ENCODE results near the gene ALOXE3.

Gene ALOXE3

GRCh38 chr17:8117980-8118768, at the start of gene ALOXE3:
Gene ALOXE3, minus strand, starts transcription at chr17:8118514. Its CDS starts 524 bp downstream, at chr17:8117990.
- H3K9ac ChIP-seq (ENCODE audit: low read depth, low read length), result peak within 1 kb of the TSS; percentile 47
- H3K27me3 ChIP-seq (ENCODE audit: control insufficient read depth, insufficient read depth, low read length), result peaks cover 57% of the 10 kb centered on the region
- peak within 1 kb of the TSS; percentile 100 for H3K4me3 ChIP-seq (ENCODE audit: low read depth, low read length)
- peaks cover under 1% of the 10 kb centered on the region for H3K4me1 ChIP-seq (ENCODE audit: control insufficient read depth, insufficient read depth, low read length)
- H3K36me3 ChIP-seq (ENCODE audit: control insufficient read depth, insufficient read depth, low read length), result no peaks in the 10 kb centered on the region
- H3K9me3 ChIP-seq (ENCODE audit: control insufficient read depth, insufficient read depth, low read length), result no peaks in the 10 kb centered on the region

DNA sequence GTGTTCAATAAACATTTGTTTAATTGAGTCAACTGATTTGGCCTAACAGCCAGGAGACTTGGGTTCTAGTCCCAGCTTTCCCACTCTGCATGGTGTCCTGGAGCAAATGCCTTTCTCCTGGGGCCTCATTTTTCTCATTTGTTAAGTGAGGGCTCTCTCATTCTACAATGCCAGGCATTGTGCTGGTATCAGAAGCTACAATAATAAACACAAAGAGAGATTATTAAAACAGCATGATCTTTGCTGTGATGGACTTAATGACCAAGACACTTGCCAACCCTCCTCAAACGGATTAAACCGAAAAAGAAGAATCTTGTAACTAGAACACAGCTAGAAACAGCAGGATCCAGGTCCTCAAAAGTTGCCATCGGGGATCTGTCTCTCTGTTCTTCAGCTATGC, 49.2 kb upstream of the ALOXE3 start:
- no peaks in the 10 kb centered on the region for H3K27me3 ChIP-seq (ENCODE audit: control insufficient read depth, insufficient read depth, low read length)
- no peaks in the 10 kb centered on the region for H3K9me3 ChIP-seq (ENCODE audit: control insufficient read depth, insufficient read depth, low read length)
- H3K36me3 ChIP-seq (ENCODE audit: control insufficient read depth, insufficient read depth, low read length), result no peaks in the 10 kb centered on the region
- peaks cover 12% of the 10 kb centered on the region for H3K4me1 ChIP-seq (ENCODE audit: control insufficient read depth, insufficient read depth, low read length)
- no peak overlapping the region for H3K4me3 ChIP-seq (ENCODE audit: low read depth, low read length)
- no peak overlapping the region for H3K9ac ChIP-seq (ENCODE audit: low read depth, low read length)

- Histone ChIP-seq H3K9me3 (ENCODE audit: control insufficient read depth, insufficient read depth, low read length) (no peaks in the 10 kb centered on the region), H3K27me3 (ENCODE audit: control insufficient read depth, insufficient read depth, low read length) (no peaks in the 10 kb centered on the region), H3K4me1 (ENCODE audit: control insufficient read depth, insufficient read depth, low read length) (peaks cover 12% of the 10 kb centered on the region), H3K4me3 (ENCODE audit: low read depth, low read length) (no peak overlapping the region), H3K9ac (ENCODE audit: low read depth, low read length) (no peak overlapping the region), H3K36me3 (ENCODE audit: control insufficient read depth, insufficient read depth, low read length) (no peaks in the 10 kb centered on the region)
Measured at GRCh38 chr17:8166731-8167130, 48.4 kb upstream of the ALOXE3 start.

DNA sequence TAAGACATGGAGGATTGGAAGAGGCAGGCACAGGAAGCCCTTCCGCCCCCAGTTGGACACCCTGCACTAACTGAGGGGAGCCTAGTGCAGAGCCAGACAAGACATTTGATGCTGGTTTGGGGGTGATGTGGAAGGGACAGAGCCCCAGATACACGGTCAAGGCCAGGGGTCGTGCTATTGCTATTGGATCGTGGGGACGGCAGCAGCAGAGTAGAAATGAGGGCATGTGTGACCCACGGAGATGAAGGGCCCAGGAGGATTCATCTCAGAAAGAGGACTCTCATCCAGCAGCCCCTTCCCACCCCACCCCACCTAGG, 46.5 kb upstream of the ALOXE3 start:
- Histone ChIP-seq H3K36me3 (ENCODE audit: control insufficient read depth, insufficient read depth, low read length) (peaks cover 3% of the 10 kb centered on the region), H3K9ac (ENCODE audit: low read depth, low read length) (no peak overlapping the region), H3K4me1 (ENCODE audit: control insufficient read depth, insufficient read depth, low read length) (peaks cover 16% of the 10 kb centered on the region), H3K4me3 (ENCODE audit: low read depth, low read length) (peak overlapping the region; percentile 73), H3K27me3 (ENCODE audit: control insufficient read depth, insufficient read depth, low read length) (no peaks in the 10 kb centered on the region), H3K9me3 (ENCODE audit: control insufficient read depth, insufficient read depth, low read length) (no peaks in the 10 kb centered on the region)

- no peaks in the 10 kb centered on the region for H3K27me3 ChIP-seq (ENCODE audit: control insufficient read depth, insufficient read depth, low read length)
- H3K4me3 ChIP-seq (ENCODE audit: low read depth, low read length), result peak overlapping the region; percentile 73
- no peak overlapping the region for H3K9ac ChIP-seq (ENCODE audit: low read depth, low read length)
- peaks cover 3% of the 10 kb centered on the region for H3K36me3 ChIP-seq (ENCODE audit: control insufficient read depth, insufficient read depth, low read length)
- H3K9me3 ChIP-seq (ENCODE audit: control insufficient read depth, insufficient read depth, low read length), result no peaks in the 10 kb centered on the region
- peaks cover 16% of the 10 kb centered on the region for H3K4me1 ChIP-seq (ENCODE audit: control insufficient read depth, insufficient read depth, low read length)
Measured at GRCh38 chr17:8163978-8164814, 45.9 kb upstream of the ALOXE3 start.

DNA sequence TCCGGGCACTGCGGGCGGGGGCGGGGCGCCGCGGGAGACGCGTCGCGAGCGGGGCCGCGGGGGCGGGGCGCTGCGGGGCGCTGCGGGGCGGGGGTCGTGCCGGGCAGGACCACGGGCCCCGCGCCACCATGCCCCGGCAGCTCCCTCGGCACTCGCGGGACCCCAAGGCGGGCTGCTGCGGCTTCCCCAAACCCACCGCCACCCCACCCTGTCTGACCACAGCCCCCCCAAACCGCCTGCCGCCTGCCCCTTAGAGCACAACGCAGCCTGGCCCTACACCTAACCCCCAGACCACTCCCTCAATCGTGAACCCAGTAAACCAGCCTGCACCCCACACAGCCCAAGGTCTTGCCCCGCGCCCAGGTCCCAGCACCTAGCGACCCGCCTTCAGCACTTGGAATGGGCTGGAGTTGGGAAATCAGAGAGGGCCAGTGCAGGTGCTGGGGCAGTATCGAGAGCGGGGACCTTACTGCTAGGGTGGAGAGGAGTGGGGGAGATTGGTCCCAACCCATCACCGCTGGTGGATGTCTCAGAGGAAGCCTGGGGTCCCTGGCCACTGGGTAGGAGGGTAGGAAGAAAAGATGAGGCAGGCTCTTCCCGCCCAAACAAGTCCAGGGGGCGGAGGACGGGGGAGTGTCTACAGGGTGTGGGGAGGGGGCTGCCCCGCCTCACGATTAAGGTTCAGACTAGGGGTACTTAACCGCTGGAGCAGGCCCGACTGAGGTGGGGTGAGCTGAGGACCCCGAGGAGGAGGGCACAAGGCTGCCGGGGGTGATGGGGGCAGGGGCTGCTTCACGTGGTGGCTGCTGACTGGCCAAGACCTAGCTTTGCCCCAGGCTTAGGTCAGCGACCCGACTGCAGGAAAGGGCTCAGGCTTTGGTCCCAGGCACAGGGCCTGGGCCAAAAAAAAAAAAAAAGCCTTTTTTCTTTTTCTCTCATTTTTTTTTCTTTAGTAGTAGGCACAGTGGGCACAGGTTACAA, 45.0 kb upstream of the ALOXE3 start:
- Histone ChIP-seq H3K9ac (ENCODE audit: low read depth, low read length) (peak overlapping the region; percentile 85), H3K36me3 (ENCODE audit: control insufficient read depth, insufficient read depth, low read length) (peaks cover 5% of the 10 kb centered on the region), H3K27me3 (ENCODE audit: control insufficient read depth, insufficient read depth, low read length) (no peaks in the 10 kb centered on the region), H3K9me3 (ENCODE audit: control insufficient read depth, insufficient read depth, low read length) (no peaks in the 10 kb centered on the region), H3K4me1 (ENCODE audit: control insufficient read depth, insufficient read depth, low read length) (peaks cover 16% of the 10 kb centered on the region), H3K4me3 (ENCODE audit: low read depth, low read length) (peak overlapping the region; percentile 73)

- Histone ChIP-seq H3K9ac (ENCODE audit: low read depth, low read length) (peak within 1 kb of the TSS; percentile 85), H3K9me3 (ENCODE audit: control insufficient read depth, insufficient read depth, low read length) (no peaks in the 10 kb centered on the region), H3K4me1 (ENCODE audit: control insufficient read depth, insufficient read depth, low read length) (peaks cover 16% of the 10 kb centered on the region), H3K27me3 (ENCODE audit: control insufficient read depth, insufficient read depth, low read length) (no peaks in the 10 kb centered on the region), H3K4me3 (ENCODE audit: low read depth, low read length) (peak within 1 kb of the TSS; percentile 88), H3K36me3 (ENCODE audit: control insufficient read depth, insufficient read depth, low read length) (peaks cover 5% of the 10 kb centered on the region)
Measured at GRCh38 chr17:8162233-8162996, 44.1 kb upstream of the ALOXE3 start, which contains the start of gene VAMP2. Gene VAMP2, minus strand, starts transcription at chr17:8162948. Its CDS starts 69 bp downstream, at chr17:8162879.

GRCh38 chr17:8161289-8162232, 43.2 kb upstream of the ALOXE3 start:
- Histone ChIP-seq H3K4me1 (ENCODE audit: control insufficient read depth, insufficient read depth, low read length) (peaks cover 18% of the 10 kb centered on the region), H3K9ac (ENCODE audit: low read depth, low read length) (peak overlapping the region; percentile 65), H3K27me3 (ENCODE audit: control insufficient read depth, insufficient read depth, low read length) (no peaks in the 10 kb centered on the region), H3K36me3 (ENCODE audit: control insufficient read depth, insufficient read depth, low read length) (peaks cover 5% of the 10 kb centered on the region), H3K4me3 (ENCODE audit: low read depth, low read length) (peak overlapping the region; percentile 88), H3K9me3 (ENCODE audit: control insufficient read depth, insufficient read depth, low read length) (no peaks in the 10 kb centered on the region)

DNA sequence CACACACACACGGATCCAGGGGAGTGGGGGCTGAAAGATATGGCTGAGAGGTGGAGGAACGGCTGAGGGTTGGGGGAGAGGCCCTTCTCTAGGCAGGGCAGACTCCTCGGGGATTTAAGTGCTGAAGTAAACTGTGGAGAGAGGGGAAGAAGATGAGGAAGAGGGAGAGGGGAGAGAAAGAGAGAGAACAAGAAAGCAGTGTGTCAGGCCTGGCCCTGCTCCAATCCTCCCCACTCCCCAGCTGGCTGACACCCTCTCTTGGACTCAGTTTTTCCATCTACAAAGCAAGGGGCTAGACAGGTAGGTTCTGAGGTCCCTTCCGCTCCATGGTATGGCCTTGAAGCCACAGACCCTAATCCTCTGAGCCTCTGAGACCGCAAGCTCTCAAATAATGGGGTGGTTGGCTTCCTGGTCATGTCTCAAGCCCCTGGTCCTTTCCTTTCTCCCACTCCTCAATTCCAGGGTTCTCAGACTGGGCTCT, 42.5 kb upstream of the ALOXE3 start:
- Histone ChIP-seq H3K36me3 (ENCODE audit: control insufficient read depth, insufficient read depth, low read length) (peaks cover 5% of the 10 kb centered on the region), H3K9me3 (ENCODE audit: control insufficient read depth, insufficient read depth, low read length) (no peaks in the 10 kb centered on the region), H3K4me3 (ENCODE audit: low read depth, low read length) (no peak overlapping the region), H3K9ac (ENCODE audit: low read depth, low read length) (no peak overlapping the region), H3K27me3 (ENCODE audit: control insufficient read depth, insufficient read depth, low read length) (no peaks in the 10 kb centered on the region), H3K4me1 (ENCODE audit: control insufficient read depth, insufficient read depth, low read length) (peaks cover 18% of the 10 kb centered on the region)

DNA sequence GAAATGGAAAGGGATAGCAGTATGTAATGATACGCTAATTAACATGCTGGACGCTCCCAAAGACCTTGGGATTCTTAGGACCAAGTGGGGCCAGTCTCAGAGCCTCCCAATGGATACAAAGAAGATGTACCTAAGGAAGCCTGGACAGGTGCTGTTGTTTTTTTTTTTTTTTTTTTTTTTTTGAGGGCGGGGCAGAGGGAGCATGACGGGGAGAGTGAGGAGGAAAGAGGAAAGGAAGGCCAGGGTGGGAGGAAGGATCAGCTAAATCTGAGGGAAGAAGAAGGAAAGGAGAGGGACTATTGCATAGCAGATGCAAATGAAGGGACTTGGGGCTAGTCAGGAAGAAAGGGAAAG, 41.9 kb upstream of the ALOXE3 start:
- Histone ChIP-seq H3K9me3 (ENCODE audit: control insufficient read depth, insufficient read depth, low read length) (no peaks in the 10 kb centered on the region), H3K9ac (ENCODE audit: low read depth, low read length) (no peak overlapping the region), H3K4me3 (ENCODE audit: low read depth, low read length) (no peak overlapping the region), H3K4me1 (ENCODE audit: control insufficient read depth, insufficient read depth, low read length) (peaks cover 18% of the 10 kb centered on the region), H3K36me3 (ENCODE audit: control insufficient read depth, insufficient read depth, low read length) (peaks cover 5% of the 10 kb centered on the region), H3K27me3 (ENCODE audit: control insufficient read depth, insufficient read depth, low read length) (peaks cover under 1% of the 10 kb centered on the region)
